DMS 273 treated with DMSO at 0.1 percent for 48 hours (cell line): Measurements from ENCODE around the gene POLRMT.
A peak's percentile ranks its signal among the peaks of the same experiment; 100 is the strongest.
"Not testable (repeated sequence)": the region's sequence is repeated elsewhere in the genome, so short reads cannot be mapped to it uniquely, and the experiment has no call there.

Experiments
- DNase-seq: peaks from one replicate; lab custom pipeline; 2025; lab: John Stamatoyannopoulos, UW

Gene POLRMT

DNA sequence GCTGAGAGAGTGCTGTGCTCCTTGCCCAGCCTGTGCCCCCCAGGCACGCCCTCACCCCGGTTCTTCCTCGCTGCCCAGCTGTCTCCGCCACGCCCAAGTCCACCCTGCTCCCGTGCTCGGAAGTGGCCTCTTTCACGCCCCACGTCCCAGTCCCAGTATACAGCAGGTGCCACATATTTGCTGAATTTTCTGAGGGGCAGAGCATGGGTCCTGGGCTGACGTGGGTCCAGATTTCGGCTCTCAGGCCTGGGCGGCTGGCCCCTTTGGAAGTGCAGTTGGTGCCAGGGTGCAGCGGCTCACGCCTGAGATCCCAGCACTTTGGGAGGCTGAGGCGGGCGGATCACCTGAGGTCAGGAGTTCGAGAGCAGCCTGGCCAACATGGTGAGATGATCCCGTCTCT lies 40.3 kb downstream of the POLRMT start:
- DNase-seq: no peak

DNA sequence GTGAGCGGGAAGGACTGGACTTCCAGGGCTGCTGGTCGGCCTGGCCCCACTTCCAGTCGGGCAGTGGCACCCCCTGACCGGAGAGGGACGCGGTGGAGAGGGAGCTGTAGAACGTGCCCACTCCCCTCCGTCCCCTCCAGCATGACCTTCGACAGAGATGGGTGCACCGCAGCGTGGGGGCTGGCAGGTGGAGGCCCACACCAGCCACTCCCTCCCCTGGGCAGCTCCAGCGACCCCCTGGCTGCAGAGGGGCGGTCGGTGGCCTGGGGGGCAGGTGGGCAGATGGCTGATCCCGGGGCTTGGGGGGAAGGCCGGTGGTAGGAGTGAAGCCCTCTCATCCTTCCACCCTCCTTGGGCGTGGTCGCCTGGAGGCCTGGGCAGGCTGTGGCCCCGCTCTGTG lies 41.2 kb downstream of the POLRMT start:
- no peak for DNase-seq

DNA sequence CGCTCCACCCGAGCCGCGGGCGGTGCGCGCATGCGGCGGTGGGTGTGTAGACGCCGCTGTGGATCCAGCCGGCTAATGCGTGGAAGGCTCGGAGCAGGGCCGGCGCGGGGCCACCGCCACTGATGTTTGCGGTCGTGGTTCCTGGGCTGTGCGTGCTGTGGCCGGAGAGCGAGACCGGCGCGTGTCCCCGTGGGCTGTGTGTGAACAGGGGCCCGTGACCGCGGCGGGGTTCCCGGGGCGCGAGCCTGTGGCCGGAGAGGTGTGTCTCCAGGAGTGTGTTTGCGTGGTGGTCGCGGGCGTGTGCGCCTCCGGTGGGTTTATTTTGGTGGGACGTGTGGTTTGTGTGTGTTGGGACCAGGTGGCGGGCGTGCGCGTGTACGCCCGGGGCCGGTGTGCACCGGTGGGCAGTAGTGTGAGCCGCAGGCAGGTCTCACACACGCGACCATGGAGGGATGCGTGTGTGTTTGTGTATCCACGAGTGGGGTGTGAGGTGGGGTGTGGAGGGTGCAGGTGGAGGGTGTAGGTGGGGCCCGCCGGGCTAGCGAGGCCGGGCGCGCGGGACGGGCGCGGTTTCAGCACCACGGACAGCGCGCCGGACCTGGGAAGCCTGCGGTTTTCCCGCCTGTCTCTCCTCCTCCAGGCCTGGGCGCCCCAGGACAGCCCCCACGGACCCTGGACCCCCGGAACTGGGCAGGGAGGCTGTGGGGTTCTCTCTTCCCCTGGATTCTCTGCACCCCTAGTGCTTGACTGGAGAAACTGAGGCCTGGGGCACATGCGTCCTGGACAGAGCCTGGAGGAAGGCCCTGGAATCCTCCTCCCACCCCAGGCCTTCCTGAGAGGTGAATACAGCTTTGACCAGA lies 42.0 kb downstream of the POLRMT start:
- no peak for DNase-seq

DNA sequence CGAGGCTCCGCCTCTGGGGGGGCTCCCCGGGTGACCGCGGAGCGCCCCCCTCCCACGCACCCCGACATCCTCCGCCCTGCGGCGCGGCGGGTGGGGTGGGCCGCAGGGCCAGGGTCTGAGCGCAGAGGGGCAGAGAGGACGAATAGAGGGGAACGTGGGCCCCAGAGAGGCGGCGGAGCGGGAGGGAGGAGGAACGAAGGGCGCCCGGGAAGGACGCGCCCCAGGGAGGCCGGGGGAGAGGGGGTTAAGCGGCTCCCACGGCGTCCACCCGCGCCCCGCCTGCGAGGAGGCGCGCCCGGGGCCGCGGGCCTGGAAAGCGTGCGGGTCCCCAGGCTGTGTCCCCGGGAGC lies 42.6 kb downstream of the POLRMT start:
- no peak for DNase-seq

DNA sequence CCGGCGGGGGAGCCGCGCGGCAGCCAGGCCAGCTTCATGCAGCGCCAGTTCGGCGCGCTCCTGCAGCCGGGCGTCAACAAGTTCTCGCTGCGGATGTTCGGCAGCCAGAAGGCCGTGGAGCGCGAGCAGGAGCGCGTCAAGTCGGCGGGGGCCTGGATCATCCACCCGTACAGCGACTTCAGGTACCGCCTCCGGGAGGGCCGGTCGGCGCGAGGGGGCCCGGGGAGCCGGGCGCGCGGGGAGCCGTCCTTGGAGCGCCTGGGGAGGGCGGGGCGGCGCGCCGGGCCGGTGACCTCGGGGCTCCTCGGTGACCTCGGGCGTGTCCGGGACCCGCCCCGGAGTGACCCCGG lies 43.0 kb downstream of the POLRMT start:
- DNase-seq: no peak

DNA sequence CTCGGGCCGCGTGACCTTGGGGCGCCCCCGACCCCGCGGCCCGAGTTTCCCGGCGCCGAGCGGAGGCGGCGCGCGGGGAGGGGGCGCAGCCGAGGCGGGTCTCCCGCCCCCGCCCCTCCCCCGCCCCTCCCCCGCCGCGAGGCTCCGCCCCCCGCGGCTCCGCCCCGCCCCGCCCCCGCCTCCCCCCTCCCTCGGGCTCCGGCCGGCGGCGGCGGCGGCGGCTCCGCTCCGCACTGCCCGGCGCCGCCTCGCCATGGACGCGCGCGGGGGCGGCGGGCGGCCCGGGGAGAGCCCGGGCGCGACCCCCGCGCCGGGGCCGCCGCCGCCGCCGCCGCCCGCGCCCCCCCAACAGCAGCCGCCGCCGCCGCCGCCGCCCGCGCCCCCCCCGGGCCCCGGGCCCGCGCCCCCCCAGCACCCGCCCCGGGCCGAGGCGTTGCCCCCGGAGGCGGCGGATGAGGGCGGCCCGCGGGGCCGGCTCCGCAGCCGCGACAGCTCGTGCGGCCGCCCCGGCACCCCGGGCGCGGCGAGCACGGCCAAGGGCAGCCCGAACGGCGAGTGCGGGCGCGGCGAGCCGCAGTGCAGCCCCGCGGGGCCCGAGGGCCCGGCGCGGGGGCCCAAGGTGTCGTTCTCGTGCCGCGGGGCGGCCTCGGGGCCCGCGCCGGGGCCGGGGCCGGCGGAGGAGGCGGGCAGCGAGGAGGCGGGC lies 43.5 kb downstream of the POLRMT start, which contains the start of gene HCN2:
TSS of gene HCN2 (plus strand) at position 189 of the 703 bp plus-strand sequence. CDS start at position 254, 65 bp downstream.
- DNase-seq: no peak

DNA sequence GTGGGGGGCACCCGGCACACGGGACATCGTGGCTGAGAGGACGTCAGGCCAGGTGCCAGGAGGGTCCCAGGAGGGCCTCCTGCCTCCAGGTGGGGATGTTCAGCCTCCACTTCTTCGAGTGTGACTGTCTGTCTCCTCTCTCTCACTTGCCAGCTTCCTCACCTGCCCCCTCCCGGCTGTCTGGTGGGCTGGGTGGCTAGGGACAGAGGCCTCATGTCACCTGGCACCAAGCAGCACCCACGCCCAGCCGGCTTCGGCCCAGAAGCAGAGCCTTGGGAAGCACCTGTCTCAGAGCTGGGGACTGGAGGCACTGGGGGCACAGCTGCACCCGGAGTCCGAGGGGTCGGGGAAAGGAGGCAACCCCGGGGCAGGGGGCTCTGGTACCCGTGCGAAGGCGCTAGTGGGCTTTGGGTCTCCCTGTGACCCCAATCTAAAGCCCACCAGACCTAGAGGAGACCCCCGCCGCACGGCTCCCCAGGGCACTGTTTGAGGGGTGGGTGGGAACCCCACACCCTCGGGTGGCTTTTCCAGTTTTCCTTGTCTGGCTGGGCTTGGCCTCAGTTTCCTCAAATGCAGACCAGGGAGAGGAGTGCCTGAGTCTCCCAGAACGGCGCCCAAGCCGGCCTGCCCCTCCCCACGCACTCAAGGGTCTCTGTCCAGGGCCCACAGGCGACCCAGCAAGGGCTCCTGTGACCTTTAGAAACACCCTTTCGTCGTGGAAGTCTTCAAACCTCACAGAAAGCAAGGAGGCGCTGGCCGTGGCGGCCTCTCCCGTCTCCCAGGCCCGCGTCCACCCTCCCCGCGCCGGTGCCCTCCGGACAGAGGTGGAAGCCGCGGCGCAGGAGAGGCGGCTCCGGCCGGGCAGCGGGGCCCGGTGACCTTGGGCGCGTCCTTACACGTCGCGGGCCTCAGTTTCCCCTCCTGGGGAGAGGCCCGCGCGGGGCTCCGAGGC lies 44.3 kb downstream of the POLRMT start:
- DNase-seq: no peak

DNA sequence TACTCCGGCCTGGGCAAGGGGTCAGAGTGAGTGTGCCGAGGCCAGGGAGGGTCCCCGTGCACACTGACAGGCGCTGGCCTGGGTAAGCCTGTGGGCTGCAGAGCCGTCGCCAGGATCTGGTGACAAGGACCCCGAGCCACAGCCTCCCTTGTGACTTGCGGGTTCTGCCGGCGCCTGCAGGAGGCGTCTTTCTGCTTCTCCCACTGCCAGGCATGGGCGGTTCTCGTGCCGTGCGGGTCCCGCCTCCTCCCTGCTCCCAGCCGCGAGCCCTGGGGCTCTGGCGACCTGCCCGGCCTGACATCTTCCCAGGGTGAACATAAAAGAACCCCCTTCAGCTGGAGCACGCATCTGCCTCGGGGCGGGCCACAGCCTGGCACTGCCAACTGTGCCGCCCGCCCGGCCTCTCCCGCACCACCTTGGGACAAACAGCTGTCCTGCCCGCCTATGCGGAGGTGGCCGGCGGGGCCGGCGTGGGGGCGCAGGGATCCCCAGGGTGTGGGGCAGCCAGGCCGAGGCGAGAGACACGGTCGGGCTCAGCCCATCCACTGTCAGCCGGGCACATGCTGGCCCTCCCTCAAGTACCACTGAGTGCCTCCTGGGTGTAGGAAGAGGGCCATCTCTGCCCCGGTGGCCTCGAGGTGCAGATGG lies 45.1 kb downstream of the POLRMT start:
- peak; percentile 90 for DNase-seq

DNA sequence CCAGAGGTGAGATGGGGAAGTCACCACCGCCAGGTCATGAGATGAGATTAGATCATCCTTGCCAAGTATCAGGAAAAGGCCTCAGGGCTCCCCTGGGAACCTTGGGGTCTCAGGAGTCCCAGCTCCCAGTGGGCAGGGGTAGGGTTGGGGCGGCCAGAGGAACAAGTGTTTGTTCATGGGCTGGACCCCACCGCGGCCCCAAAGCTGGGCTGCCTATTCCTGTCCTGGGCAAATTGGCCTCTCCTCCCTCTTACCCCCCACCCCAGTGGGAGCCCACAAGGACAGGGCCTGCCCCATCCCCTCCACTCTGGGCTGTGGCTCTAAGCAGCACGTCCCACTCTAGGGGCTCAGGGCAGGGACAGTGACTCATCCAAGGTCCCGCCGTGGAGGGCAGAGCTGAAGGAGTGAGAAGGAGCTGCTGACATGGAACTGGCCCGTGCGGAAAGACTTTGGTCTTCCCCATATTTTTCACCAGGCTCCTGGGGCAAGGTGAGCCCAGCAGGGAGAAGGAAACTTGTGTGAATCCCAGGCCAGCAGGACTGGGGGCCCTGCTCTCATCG lies 47.7 kb downstream of the POLRMT start:
- DNase-seq: no peak

DNA sequence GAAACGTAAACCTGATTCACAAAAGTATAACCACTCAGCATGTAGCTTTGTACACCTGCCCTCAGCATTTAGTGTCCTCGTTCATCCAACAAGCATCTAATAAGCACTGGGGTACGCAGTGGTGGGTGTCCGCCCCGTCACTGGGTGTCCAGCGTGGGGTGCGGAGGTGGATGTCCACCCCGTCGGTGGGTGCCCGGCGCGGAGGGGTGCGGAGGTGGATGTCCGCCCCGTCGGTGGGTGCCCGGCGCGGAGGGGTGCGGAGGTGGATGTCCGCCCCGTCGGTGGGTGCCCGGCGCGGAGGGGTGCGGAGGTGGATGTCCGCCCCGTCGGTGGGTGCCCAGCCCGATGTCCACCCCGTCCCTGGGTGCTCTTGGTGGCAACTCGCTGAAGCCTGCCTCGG lies 48.2 kb downstream of the POLRMT start:
- DNase-seq: not testable (repeated sequence)

DNA sequence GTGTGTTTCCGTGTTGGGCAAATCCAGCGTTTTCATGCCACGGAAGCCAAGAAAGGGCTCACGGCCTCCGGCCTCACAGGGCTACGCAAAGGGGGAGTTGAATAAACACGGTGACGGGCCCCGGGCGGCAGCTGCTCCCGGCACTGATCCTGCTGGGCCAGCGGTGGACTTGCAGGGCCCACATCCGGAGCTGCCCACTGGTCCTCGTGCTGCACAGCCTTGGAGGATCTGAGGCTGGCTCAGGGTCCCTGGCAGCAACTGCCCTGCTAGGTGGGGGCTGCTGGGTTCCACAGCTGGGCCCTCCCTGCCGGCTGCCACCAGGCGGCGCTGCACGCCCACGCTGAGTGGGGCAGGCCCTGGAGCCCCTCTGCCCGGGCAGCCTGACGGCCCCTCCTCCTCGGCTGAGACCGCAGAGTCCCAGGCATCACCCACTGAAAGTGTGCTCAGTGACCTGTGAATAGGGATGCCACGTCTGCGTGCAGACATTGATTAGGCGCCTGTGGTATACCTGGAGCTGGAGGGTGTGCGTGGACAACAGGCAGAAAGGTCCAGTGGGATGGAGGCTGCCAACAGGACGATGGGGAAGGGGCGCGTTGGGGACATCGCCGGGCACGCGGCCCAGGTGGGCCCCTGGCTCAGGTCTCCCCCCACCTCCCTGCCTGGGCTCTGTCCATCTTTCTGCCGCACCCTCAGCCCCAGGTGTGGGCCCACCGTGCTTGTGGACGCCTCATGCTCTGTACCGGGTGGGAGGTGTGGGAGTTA lies 48.9 kb downstream of the POLRMT start:
- no peak for DNase-seq

DNA sequence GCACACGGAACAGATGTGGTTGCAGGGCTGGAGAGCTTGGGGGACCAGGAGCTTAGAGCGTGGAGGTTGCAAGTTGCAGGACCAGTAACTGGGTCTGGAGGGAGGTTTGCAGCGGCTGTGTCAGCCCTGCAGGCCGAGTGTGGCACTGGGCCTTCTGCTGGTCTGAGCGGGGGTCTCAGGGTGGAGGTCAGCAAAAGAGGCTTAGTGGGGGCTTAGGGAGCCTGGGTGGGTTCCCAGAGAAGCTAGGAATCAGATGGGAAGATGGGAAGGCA lies 49.4 kb downstream of the POLRMT start:
- no peak for DNase-seq

DNA sequence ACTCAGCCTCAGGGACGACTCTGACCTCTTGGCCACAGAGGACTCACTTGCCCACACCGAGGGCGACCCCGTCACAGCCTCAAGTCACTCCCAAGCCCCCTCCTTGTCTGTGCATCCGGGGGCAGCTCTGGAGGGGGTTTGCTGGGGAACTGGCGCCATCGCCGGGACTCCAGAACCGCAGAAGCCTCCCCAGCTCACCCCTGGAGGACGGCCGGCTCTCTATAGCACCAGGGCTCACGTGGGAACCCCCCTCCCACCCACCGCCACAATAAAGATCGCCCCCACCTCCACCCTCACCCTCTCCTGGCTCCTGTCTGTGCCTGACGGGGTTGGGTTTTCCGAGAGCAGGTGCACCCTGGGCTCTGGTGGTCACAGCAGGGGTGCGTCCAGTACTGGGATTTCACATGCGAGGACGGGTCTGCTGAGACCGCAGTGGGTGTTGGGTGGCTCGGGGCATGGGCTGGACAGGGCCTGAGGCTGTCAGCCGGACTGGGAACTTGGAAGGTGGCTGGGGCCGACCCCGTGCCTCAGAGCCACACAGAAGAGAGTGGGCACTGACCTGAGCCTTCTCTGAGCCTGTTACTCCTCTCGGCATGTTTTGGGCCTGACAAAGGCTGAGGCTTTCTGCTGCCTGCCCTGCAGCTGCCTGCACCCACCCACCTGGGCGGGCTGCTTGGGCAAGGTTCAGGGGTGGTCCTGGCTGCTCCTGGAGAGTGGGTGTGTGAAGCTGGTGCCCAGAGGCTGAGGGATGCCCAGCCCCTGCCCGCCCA lies 50.0 kb downstream of the POLRMT start:
- no peak for DNase-seq

DNA sequence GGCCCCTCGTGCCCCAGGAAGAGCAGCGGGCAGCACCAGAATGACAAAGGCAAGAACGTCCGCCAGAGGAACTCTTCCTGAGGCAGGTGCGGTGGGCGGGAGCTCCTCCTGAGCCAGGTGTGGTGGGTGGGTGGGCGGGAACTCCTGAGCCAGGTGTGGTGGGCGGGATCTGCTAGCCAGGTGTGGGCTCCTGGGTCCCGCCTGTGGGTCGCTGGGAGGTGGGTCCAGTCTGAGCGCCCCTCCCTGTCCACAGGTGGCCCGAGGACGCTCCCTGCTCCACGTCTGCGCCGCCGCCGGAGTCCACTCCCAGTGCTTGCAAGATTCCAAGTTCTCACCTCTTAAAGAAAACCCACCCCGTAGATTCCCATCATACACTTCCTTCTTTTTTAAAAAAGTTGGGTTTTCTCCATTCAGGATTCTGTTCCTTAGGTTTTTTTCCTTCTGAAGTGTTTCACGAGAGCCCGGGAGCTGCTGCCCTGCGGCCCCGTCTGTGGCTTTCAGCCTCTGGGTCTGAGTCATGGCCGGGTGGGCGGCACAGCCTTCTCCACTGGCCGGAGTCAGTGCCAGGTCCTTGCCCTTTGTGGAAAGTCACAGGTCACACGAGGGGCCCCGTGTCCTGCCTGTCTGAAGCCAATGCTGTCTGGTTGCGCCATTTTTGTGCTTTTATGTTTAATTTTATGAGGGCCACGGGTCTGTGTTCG lies 50.7 kb downstream of the POLRMT start:
- no peak for DNase-seq

DNA sequence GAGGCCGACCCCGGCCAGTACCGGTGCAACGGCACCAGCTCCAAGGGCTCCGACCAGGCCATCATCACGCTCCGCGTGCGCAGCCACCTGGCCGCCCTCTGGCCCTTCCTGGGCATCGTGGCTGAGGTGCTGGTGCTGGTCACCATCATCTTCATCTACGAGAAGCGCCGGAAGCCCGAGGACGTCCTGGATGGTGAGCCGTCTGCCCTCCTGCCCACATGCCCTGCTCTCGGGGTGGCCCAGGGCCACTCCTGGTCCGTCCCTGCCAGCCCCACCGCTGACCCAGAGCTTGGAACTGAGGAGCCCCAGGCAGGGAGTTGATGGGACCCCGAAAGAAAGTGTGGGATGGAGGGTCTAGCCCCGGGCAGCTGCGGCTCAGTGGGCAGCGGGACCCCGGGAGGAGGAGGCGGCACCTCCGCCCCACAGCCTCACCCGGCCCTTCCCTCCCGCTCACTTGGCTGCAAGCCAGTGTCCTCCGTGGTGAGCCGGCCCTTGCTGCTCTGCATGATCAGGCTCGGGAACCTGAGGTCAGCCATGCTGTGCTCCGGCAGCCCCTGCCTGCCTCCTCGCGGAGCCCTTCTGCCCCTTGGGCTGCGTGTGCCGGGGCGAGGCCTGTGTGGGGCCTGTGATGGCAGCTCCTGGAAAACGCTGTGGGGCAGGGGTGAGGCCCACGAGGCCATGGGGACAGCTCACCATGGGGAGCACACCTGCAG lies 51.8 kb downstream of the POLRMT start:
- no peak for DNase-seq

DNA sequence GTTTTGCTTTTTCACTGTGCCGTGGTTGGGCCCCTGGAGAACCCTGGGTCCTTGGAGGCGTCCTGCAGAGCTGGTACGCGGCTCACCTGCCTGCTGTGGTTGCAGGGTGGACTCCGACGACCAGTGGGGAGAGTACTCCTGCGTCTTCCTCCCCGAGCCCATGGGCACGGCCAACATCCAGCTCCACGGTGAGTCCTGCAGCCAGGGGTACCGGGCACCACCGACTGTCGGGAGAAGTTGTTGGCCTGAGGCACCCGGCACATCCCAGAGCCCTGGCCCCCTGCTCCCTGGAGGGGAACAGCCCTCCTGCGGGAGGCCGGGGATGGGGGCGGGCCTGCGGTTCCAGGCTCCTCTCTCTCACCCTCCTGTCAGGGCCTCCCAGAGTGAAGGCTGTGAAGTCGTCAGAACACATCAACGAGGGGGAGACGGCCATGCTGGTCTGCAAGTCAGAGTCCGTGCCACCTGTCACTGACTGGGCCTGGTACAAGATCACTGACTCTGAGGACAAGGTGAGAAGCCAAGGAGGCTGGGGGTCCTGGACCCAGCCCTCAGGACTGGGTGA lies 53.0 kb downstream of the POLRMT start:
- DNase-seq: no peak

DNA sequence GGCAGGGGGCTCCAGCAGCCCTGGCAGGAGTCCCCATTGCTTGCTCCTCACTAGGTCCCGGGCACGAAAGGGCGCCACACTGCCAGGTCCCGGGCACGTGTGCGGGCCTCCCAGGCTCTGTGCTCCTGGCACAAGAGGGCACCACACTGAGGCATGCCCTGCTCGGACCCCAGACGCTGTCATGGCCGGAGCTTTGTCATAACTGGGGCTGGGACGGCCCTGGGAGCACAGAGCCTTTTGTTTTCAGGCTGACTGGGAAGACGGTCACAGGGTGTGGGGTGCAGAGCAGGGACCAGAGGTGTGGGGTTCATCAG lies 53.5 kb downstream of the POLRMT start:
- DNase-seq: no peak

DNA sequence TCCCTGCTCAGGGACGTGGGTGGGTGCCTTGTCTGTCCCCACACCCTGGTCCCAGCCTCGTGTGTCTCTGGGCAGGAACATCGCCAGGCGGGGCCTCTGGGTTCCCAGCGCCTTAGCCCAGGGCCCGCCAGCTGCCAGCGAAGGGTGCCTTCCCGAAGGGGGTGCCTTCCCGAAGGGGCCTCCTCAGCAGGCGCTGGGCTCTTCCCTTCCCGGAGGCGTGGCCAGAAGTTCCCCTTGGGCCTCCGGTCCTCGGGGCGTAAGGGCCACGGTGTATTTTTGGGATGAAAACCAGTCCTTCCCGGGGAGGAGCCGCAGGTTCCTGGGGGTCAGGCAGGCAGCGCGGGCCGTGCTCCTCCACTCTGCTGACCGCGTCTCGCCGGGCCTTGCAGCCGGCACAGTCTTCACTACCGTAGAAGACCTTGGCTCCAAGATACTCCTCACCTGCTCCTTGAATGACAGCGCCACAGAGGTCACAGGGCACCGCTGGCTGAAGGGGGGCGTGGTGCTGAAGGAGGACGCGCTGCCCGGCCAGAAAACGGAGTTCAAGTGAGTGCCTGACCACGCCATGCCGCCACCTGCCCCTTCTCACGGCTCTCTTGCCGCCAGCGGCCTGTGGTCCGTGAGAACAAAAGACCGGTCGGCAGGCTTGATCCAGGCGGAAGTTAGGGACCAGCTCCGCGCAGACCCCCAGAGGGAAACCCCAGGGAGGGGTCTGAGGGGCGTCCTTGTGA lies 54.1 kb downstream of the POLRMT start:
- no peak for DNase-seq
